Duodenal mucosa (tissue), 2 donors: Measurements from ENCODE around the gene DDC.
A peak's percentile ranks its signal among the peaks of the same experiment; 100 is the strongest.
"Not testable (repeated sequence)": the region's sequence is repeated elsewhere in the genome, so short reads cannot be mapped to it uniquely, and the experiment has no call there.

ENCODE experiments used
- H3K27ac ChIP-seq: one replicate; pipeline ENCODE4 v1.7.0; 2013; ENCODE audit warnings: low read depth, low read length
- H3K27me3 ChIP-seq, 2 donors: one replicate each; pipeline ENCODE4 v1.7.0; 2013; ENCODE audit warnings: low read length in 2 of 2, control low read depth in 1 of 2; ENCODE audit not compliant: insufficient read depth in 2 of 2, control insufficient read depth in 1 of 2
- H3K36me3 ChIP-seq, 2 donors: one replicate each; pipeline ENCODE4 v1.7.0; 2013; ENCODE audit warnings: low read length in 2 of 2, control low read depth in 1 of 2; ENCODE audit not compliant: insufficient read depth in 2 of 2, control insufficient read depth in 1 of 2
- H3K4me1 ChIP-seq, 2 donors: one replicate each; pipeline ENCODE4 v1.7.0; 2013; ENCODE audit warnings: low read length in 2 of 2, control low read depth in 1 of 2; ENCODE audit not compliant: insufficient read depth in 2 of 2, control insufficient read depth in 1 of 2
- H3K4me3 ChIP-seq, 2 donors: one replicate each; pipeline ENCODE4 v1.7.0; 2013; ENCODE audit warnings: low read length in 2 of 2, low read depth in 1 of 2
- H3K9ac ChIP-seq, 2 donors: one replicate each; pipeline ENCODE4 v1.7.0; 2013; ENCODE audit warnings: low read length in 2 of 2, low read depth in 1 of 2
- H3K9me3 ChIP-seq, 2 donors: one replicate each; pipeline ENCODE4 v1.7.0; 2013; ENCODE audit warnings: low read length in 2 of 2, control low read depth in 1 of 2; ENCODE audit not compliant: control insufficient read depth in 1 of 2

The DDC gene

GRCh38 chr7:50462361-50462760 lies 102.8 kb downstream of the DDC start:
- no peaks in the 10 kb centered on the region for H3K27me3 ChIP-seq
- H3K4me3 ChIP-seq, result no peak overlapping the region
- no peaks in the 10 kb centered on the region for H3K9me3 ChIP-seq
- H3K9ac ChIP-seq, result no peak overlapping the region
- peaks cover 13 to 43% of the 10 kb centered on the region in 2 donors for H3K36me3 ChIP-seq
- H3K4me1 ChIP-seq, result no peaks in the 10 kb centered on the region
- H3K27ac ChIP-seq, result no peak overlapping the region

GRCh38 chr7:50461695-50462094 lies 103.5 kb downstream of the DDC start:
- H3K4me1 ChIP-seq, result peaks cover 1 to 3% of the 10 kb centered on the region in 2 donors
- no peak overlapping the region for H3K4me3 ChIP-seq
- H3K9ac ChIP-seq, result no peak overlapping the region
- H3K27ac ChIP-seq, result no peak overlapping the region
- peaks cover 13 to 40% of the 10 kb centered on the region in 2 donors for H3K36me3 ChIP-seq
- no peaks in the 10 kb centered on the region for H3K9me3 ChIP-seq
- H3K27me3 ChIP-seq, result no peaks in the 10 kb centered on the region

DNA sequence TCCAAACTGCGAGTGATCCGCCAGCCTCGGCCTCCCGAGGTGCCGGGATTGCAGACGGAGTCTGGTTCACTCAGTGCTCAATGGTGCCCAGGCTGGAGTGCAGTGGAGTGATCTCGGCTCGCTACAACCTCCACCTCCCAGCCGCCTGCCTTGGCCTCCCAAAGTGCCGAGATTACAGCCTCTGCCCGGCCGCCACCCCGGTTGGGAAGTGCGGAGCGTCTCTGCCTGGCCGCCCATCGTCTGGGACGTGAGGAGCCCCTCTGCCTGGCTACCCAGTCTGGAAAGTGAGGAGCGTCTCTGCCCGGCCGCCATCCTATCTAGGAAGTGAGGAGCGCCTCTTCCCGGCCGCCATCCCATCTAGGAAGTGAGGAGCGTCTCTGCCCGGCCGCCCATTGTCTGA lies 106.0 kb downstream of the DDC start:
- H3K9me3 ChIP-seq, result not testable (repeated sequence)
- Histone ChIP-seq H3K36me3 (peaks cover 5 to 22% of the 10 kb centered on the region in 2 donors), H3K4me1 (peaks cover 6 to 16% of the 10 kb centered on the region in 2 donors)

GRCh38 chr7:50458651-50459050 lies 106.6 kb downstream of the DDC start:
- not testable (repeated sequence) for H3K27me3 ChIP-seq, H3K9me3 ChIP-seq, H3K27ac ChIP-seq, H3K4me3 ChIP-seq, H3K9ac ChIP-seq
- Histone ChIP-seq H3K4me1 (peaks cover 6 to 16% of the 10 kb centered on the region in 2 donors), H3K36me3 (peaks cover 4 to 16% of the 10 kb centered on the region in 2 donors)

More for the DNA sequence above, 106.0 kb downstream of the DDC start:
- H3K27ac ChIP-seq, H3K27me3 ChIP-seq, H3K9ac ChIP-seq, H3K4me3 ChIP-seq: not testable (repeated sequence)

DNA sequence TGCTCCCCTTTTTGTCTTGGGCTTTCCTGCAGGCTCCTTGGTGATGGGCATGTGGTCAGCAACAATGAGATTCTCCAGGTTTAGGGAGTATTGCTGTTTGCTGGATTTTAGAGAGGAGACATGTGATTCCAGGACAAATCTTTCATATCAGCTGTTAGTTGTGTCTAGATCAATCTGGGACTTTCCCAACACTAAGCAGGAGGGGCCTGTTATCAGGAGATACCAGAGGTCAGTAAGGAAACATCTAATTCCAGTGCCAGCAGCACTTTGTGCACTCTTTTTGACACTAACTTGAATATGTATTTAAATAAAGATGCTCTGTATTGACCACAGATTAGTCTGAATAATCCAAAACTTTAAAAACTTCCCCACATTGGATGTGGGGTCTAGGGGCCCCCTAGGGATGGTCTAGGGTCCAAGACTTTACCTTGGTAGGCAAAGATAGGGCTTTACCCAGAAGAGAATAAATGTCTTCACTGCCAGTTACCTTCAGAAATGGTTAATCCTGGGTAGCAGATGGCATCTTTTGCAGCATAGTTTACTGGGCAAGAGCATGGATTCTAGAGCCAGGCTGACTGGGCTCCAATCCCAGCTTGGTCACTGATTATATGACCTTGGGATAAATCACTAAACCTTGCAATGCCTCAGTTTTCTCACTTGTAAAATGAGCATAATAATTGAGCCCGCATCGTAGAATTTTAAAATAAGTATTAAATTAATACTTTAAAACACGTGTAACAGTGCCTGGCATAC lies 108.7 kb downstream of the DDC start:
- Histone ChIP-seq H3K9me3 (no peaks in the 10 kb centered on the region), H3K4me3 (no peak overlapping the region), H3K4me1 (peaks cover 6 to 16% of the 10 kb centered on the region in 2 donors), H3K27ac (no peak overlapping the region), H3K9ac (no peak overlapping the region), H3K27me3 (no peaks in the 10 kb centered on the region), H3K36me3 (peaks cover 0 to 9% of the 10 kb centered on the region in 2 donors)

GRCh38 chr7:50455658-50456057 lies 109.5 kb downstream of the DDC start:
- Histone ChIP-seq H3K27ac (no peak overlapping the region), H3K36me3 (peaks cover 0 to 3% of the 10 kb centered on the region in 2 donors), H3K9me3 (no peaks in the 10 kb centered on the region), H3K4me3 (no peak overlapping the region), H3K27me3 (no peaks in the 10 kb centered on the region), H3K9ac (no peak overlapping the region), H3K4me1 (peaks cover 10 to 20% of the 10 kb centered on the region in 2 donors)

DNA sequence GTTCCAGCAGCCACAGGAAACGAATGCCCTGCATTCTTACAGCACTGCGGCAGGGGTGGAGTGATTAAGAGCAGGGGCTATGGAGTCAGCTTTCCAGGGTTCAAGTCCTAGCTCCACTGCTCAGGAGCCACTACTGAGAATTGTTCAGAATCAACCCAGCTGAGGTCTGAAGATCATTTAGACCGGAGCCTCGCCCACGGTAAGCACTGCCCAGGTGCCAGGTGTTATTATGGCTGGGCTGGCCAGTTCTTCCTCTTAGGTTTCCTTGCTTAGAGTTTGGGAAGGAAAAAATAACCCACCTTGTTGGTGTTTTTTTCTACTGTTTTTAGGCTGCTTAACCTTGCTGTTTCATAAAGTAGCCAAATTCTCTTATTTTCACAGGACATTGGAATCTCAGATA lies 110.2 kb downstream of the DDC start:
- H3K9me3 ChIP-seq, result no peaks in the 10 kb centered on the region
- peaks cover 0 to 3% of the 10 kb centered on the region in 2 donors for H3K36me3 ChIP-seq
- peaks cover 11 to 20% of the 10 kb centered on the region in 2 donors for H3K4me1 ChIP-seq
- no peak overlapping the region for H3K27ac ChIP-seq
- H3K4me3 ChIP-seq, result no peak overlapping the region
- no peak overlapping the region for H3K9ac ChIP-seq
- no peaks in the 10 kb centered on the region for H3K27me3 ChIP-seq

- Histone ChIP-seq H3K27me3 (no peaks in the 10 kb centered on the region), H3K9ac (peak overlapping the region; percentile 71 to 84), H3K4me3 (peak overlapping the region; percentile 82 to 91), H3K9me3 (no peaks in the 10 kb centered on the region), H3K36me3 (peaks cover 11 to 15% of the 10 kb centered on the region in 2 donors), H3K4me1 (peaks cover 9 to 23% of the 10 kb centered on the region in 2 donors), H3K27ac (peak overlapping the region; percentile 60)
Measured at GRCh38 chr7:50450590-50451032, 114.6 kb downstream of the DDC start.

GRCh38 chr7:50449881-50450589 lies 115.2 kb downstream of the DDC start, which contains the start of gene FIGNL1:
FIGNL1 (minus strand) TSS chr7:50450350; CDS start chr7:50447287, 3,063 bp downstream.
- Histone ChIP-seq H3K36me3 (peaks cover 11 to 21% of the 10 kb centered on the region in 2 donors), H3K27me3 (no peaks in the 10 kb centered on the region), H3K4me1 (peaks cover 9 to 18% of the 10 kb centered on the region in 2 donors), H3K27ac (peak within 1 kb of the TSS; percentile 60), H3K9ac (peak within 1 kb of the TSS; percentile 71 to 84), H3K9me3 (no peaks in the 10 kb centered on the region), H3K4me3 (peak within 1 kb of the TSS; percentile 82 to 91)

- Histone ChIP-seq H3K27ac (no peak overlapping the region), H3K9ac (peak overlapping the region; percentile 71 to 84), H3K4me3 (peak overlapping the region; percentile 82 to 91), H3K36me3 (peaks cover 11 to 21% of the 10 kb centered on the region in 2 donors), H3K4me1 (peaks cover 9 to 14% of the 10 kb centered on the region in 2 donors), H3K27me3 (no peaks in the 10 kb centered on the region), H3K9me3 (no peaks in the 10 kb centered on the region)
Measured at GRCh38 chr7:50449501-50449880, 115.7 kb downstream of the DDC start.
